ENCODE data around the gene FRMD7.
A peak's percentile ranks its signal among the peaks of the same experiment; 100 is the strongest.
"Not testable (repeated sequence)": the region's sequence is repeated elsewhere in the genome, so short reads cannot be mapped to it uniquely, and the experiment has no call there.

FRMD7 gene

GRCh38 chrX:132093239-132093860, 34.5 kb downstream of the FRMD7 start:
- DNase-seq: no peak

GRCh38 chrX:132092439-132093065, 35.3 kb downstream of the FRMD7 start:
- peak; percentile 70 for DNase-seq

- no peak for DNase-seq
Measured at GRCh38 chrX:132090403-132091159, 37.2 kb downstream of the FRMD7 start.

GRCh38 chrX:132088864-132089263, 39.0 kb downstream of the FRMD7 start:
- no peak for DNase-seq

- peak; percentile 77 for DNase-seq
Measured at GRCh38 chrX:132086672-132087071, 41.1 kb downstream of the FRMD7 start.

- DNase-seq: no peak
Measured at GRCh38 chrX:132085786-132086185, 42.0 kb downstream of the FRMD7 start.

GRCh38 chrX:132077912-132078311, 49.9 kb downstream of the FRMD7 start:
- DNase-seq: no peak

GRCh38 chrX:132077414-132077813, 50.4 kb downstream of the FRMD7 start:
- DNase-seq: no peak

GRCh38 chrX:132071254-132071653, 56.6 kb downstream of the FRMD7 start:
- peak; percentile 24 for DNase-seq

GRCh38 chrX:132068405-132068804, 59.4 kb downstream of the FRMD7 start:
- DNase-seq: no peak

GRCh38 chrX:132063862-132064261, 64.0 kb downstream of the FRMD7 start:
- DNase-seq: no peak

GRCh38 chrX:132063334-132063733, 64.5 kb downstream of the FRMD7 start:
- no peak for DNase-seq

- DNase-seq: peak; percentile 24
Measured at GRCh38 chrX:132059973-132060540, 67.8 kb downstream of the FRMD7 start.

- no peak for DNase-seq
Measured at GRCh38 chrX:132058975-132059374, 68.8 kb downstream of the FRMD7 start.

GRCh38 chrX:132058050-132058449, 69.8 kb downstream of the FRMD7 start:
- DNase-seq: no peak

GRCh38 chrX:132051778-132052177, 76.0 kb downstream of the FRMD7 start:
- not testable (repeated sequence) for DNase-seq

- DNase-seq: no peak
Measured at GRCh38 chrX:132046533-132046932, 81.3 kb downstream of the FRMD7 start.

GRCh38 chrX:132045456-132045855, 82.4 kb downstream of the FRMD7 start:
- DNase-seq: no peak

- no peak for DNase-seq
Measured at GRCh38 chrX:132044953-132045352, 82.9 kb downstream of the FRMD7 start.

GRCh38 chrX:132043977-132044376, 83.8 kb downstream of the FRMD7 start:
- DNase-seq: no peak

- peak; percentile 58 for DNase-seq
Measured at GRCh38 chrX:132041015-132041414, 86.8 kb downstream of the FRMD7 start.

- DNase-seq: no peak
Measured at GRCh38 chrX:132040066-132040465, 87.8 kb downstream of the FRMD7 start.

GRCh38 chrX:132037479-132037993, 90.3 kb downstream of the FRMD7 start:
- no peak for DNase-seq

GRCh38 chrX:132034648-132035047, 93.2 kb downstream of the FRMD7 start:
- no peak for DNase-seq

Data from fibroblast of upper back skin (primary cell).